Activated CD8-positive, alpha-beta memory T cell treated with anti-CD3 and anti-CD28 coated beads, Interleukin-2, amount 10 ng/mL, durations not matched to agents 7 days and 5 days (primary cell): ENCODE data around the gene LIPC. TPM values are rescaled to one million over a fixed set of nuclear protein-coding genes. Genes with fewer than 3 reads are reported as not detected.
A peak's percentile ranks its signal among the peaks of the same experiment; 100 is the strongest.

ENCODE experiments used
- ATAC-seq: fragments of 150-1000 bp; cut with Tn5 transposase; one replicate; pipeline ENCODE4 v1.10.0; 2021; ENCODE audit warnings: moderate library complexity
- CTCF ChIA-PET: fragments of 350-600 bp; sonication (Branson Sonifier 250); formaldehyde crosslinking; loops from one replicate; lab custom pipeline; 2021; ENCODE audit warnings: antibody characterized with exemption; lab: Charles Lee
- DNase-seq: peaks from one replicate; pipeline ENCODE4 v3.0.0-alpha.2; 2020
- H3K27ac Mint-ChIP-seq: one replicate; pipeline ENCODE4 v1.8.0; 2021; ENCODE audit warnings: mild to moderate bottlenecking, mixed read lengths
- H3K27me3 Mint-ChIP-seq: one replicate; pipeline ENCODE4 v1.8.0; 2021; ENCODE audit warnings: mixed read lengths
- H3K36me3 Mint-ChIP-seq: one replicate; pipeline ENCODE4 v1.8.0; 2021; ENCODE audit warnings: mild to moderate bottlenecking, mixed read lengths
- H3K4me1 Mint-ChIP-seq: one replicate; pipeline ENCODE4 v1.8.0; 2021; ENCODE audit warnings: mixed read lengths
- H3K4me3 Mint-ChIP-seq: one replicate; pipeline ENCODE4 v1.8.0; 2021; ENCODE audit warnings: mild to moderate bottlenecking, moderate library complexity, mixed read lengths
- H3K9me3 Mint-ChIP-seq: one replicate; pipeline ENCODE4 v1.8.0; 2022; ENCODE audit warnings: low read depth, mixed read lengths
- total RNA-seq, 2 experiments: library from RNA; stranded (reverse); gene quantifications; one replicate each; pipeline ENCODE4 v1.2.3, GENCODE V29; 2021

LIPC gene
- total RNA-seq, 2 experiments from 2014 or later = 5.3 to 9.0 TPM

DNA sequence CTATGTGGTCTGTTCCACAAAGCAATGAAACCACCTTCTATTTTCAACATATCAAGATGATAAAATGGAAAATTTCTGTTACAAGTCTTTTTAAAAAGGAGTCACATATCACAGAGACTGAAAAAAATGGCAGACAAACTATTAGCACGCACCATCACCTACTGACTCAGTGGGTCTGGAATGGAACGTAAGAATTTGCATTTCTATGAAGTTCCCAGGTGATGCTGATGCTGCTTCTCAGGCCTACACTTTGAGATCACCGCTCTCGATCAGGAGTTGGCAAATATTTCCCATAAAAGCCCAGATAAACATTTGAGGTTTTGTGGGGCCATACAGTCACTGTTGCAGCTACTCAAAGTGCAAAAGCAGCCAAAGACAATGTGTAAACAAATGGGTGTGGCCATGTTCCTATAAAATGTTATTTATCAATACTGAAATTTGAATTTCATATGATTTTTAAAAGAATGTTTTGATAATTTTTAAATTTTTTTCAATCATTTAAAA is 174.8 kb downstream of the LIPC start:
- H3K27ac Mint-ChIP-seq = no peak overlapping the region
- H3K27me3 Mint-ChIP-seq = no peaks in the 10 kb centered on the region
- ATAC-seq (no peak), DNase-seq (no peak)
- CTCF ChIA-PET = interaction anchor here (1.1 kb wide), 1 partner anchor 32 kb away, joined by 3 read pairs; no protein-coding TSS in a partner anchor
- no peaks in the 10 kb centered on the region for H3K9me3 Mint-ChIP-seq
- H3K4me1 Mint-ChIP-seq = peaks cover 17% of the 10 kb centered on the region
- peaks cover 73% of the 10 kb centered on the region for H3K36me3 Mint-ChIP-seq
- no peak overlapping the region for H3K4me3 Mint-ChIP-seq

DNA sequence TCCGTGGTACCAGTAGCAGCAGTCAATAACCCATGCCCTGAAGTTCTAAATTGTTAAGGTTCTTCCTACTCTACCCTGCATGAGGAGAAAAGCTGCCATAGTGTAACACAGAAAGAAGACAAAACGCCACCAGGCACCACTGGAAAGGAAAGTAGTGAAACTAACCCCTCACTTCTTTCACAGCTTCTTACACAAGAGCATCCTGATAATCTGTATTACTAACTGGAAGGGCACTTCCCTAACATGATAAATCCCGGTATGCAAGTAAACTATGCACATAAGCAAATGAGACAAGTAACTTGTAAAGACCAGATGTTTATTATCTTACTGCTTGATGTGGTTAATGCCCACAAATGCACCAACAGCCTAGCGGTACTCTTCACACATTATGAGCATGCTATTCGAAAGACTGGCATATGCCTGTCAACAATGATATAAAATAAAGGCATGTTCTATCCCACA is 176.4 kb downstream of the LIPC start:
- DNase-seq (no peak), ATAC-seq (no peak)
- Mint-ChIP-seq H3K4me1 (peaks cover 18% of the 10 kb centered on the region), H3K9me3 (peaks cover under 1% of the 10 kb centered on the region), H3K27ac (peak overlapping the region; percentile 70), H3K27me3 (no peaks in the 10 kb centered on the region), H3K4me3 (no peak overlapping the region), H3K36me3 (peaks cover 77% of the 10 kb centered on the region)
- CTCF ChIA-PET = no interaction called here

DNA sequence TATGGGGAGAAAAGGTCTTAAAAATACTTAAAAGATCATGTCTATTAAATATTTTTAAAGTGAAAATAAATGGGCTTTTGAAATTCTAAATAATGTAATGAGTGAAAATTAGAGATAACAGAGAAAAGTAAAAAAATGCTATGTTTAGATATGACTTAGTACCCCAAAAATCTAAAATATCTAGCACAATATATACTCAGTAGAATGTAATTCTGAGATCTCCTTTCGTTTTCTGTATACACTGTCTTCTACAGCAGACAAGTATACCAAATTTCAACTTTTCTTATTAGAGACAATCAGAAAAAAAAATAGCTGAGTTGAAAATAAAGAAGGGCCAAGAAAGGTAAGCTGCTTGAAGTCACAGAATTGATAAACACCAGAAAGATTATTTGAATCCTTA is 176.9 kb downstream of the LIPC start:
- Mint-ChIP-seq H3K36me3 (peaks cover 77% of the 10 kb centered on the region), H3K4me3 (no peak overlapping the region), H3K27me3 (no peaks in the 10 kb centered on the region), H3K4me1 (peaks cover 18% of the 10 kb centered on the region), H3K9me3 (peaks cover 5% of the 10 kb centered on the region), H3K27ac (no peak overlapping the region)
- ATAC-seq = no peak
- DNase-seq = no peak
- CTCF ChIA-PET = no interaction called here

DNA sequence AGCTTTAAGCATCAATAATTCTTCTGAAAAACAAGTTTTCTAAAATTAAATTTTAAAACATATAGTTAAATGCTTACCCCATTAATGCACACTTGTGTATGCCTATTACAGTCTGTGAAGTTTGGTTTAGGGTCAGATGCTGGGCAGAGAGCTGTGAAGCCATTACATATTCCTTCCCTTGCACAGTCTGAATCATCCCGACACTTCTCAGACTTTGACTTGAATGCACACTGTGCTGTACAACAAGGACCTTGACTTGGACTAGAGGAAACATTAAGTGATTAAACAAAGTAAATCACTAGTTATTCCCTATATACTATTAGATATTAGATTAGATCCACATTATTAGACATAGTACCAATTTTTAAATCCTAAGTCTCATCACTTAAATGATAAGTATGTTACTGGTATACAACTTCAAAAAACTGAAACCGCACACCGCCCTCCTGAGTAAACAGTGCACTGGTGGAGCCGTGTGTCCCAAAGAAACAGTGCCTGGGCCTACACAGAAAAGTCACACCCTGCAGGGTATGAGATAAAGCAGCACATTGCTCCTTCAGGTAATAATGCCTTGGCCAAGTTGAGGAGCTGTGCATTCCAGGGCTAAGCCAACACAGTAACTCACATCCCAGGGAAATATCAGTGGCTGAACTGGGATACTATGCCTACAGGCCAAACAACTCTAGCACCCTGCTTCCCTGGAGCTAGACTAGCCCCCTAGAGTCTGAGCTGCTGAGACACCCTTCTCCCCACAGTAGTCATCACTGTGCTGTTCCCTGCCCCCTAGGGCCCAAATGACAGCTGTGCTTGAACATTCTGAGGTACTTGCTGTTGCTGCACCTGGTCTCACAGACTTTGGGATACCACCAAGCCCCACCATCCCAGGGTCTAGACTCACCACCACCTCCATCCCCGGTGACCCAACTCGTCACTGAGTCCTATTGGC is 180.2 kb downstream of the LIPC start:
- H3K4me1 Mint-ChIP-seq = peaks cover 28% of the 10 kb centered on the region

DNA sequence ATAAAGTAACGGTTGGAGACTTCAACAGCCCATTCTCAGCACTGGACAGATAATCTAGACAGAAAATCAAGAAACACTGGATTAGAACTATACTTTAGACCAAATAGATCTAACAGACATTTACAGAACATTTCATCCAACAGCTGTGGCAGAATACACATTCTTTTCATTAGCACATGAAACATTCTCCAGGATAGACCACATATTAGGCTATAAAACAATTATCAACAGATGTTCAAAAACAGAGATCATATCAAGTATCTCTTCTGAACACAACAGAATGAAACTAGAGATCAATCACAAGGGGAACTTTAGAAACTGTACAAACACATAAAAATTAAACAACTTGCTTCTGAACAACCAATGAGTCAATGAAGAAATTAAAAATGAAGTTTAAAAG is 184.4 kb downstream of the LIPC start:
- H3K27ac Mint-ChIP-seq = no peak overlapping the region
- H3K36me3 Mint-ChIP-seq = peaks cover 79% of the 10 kb centered on the region
- ATAC-seq (no peak), DNase-seq (no peak)
- CTCF ChIA-PET = no interaction called here
- H3K27me3 Mint-ChIP-seq = no peaks in the 10 kb centered on the region
- H3K9me3 Mint-ChIP-seq = peaks cover 32% of the 10 kb centered on the region
- H3K4me1 Mint-ChIP-seq = peaks cover 12% of the 10 kb centered on the region
- no peak overlapping the region for H3K4me3 Mint-ChIP-seq

More for the DNA sequence above, 180.2 kb downstream of the LIPC start:
- ATAC-seq (no peak), DNase-seq (no peak)
- H3K9me3 Mint-ChIP-seq = peaks cover 24% of the 10 kb centered on the region
- no peak overlapping the region for H3K4me3 Mint-ChIP-seq
- H3K27ac Mint-ChIP-seq = no peak overlapping the region
- H3K36me3 Mint-ChIP-seq = peaks cover 83% of the 10 kb centered on the region
- no peaks in the 10 kb centered on the region for H3K27me3 Mint-ChIP-seq
- CTCF ChIA-PET = interaction anchor here (1.0 kb wide), 1 partner anchor 1011 kb away, joined by 3 read pairs; no protein-coding TSS in a partner anchor
